Measurements from ENCODE around the gene SKA1. TPM values are rescaled to one million over a fixed set of nuclear protein-coding genes. Genes with fewer than 3 reads are reported as not detected.

The SKA1 gene
- 22.6 TPM for polyA plus RNA-seq (2013, experiment 1 of 2; ENCODE audit: insufficient read length)
- polyA plus RNA-seq (2013, experiment 2 of 2; ENCODE audit: insufficient read length): 2.1 TPM

- peak; percentile 92 for DNase-seq
Measured at GRCh38 chr18:50374753-50375391, at the start of gene SKA1. Gene SKA1 (plus strand): TSS chr18:50375046. CDS start chr18:50375831, 785 bp downstream.

GRCh38 chr18:50327983-50328382 is 46.9 kb upstream of the SKA1 start:
- DNase-seq: no peak

GRCh38 chr18:50330176-50330575 is 44.7 kb upstream of the SKA1 start:
- no peak for DNase-seq

GRCh38 chr18:50331691-50332090 is 43.2 kb upstream of the SKA1 start:
- no peak for DNase-seq

- no peak for DNase-seq
Measured at GRCh38 chr18:50334546-50335152, 40.2 kb upstream of the SKA1 start.

- DNase-seq: no peak
Measured at GRCh38 chr18:50338122-50338521, 36.7 kb upstream of the SKA1 start.

- DNase-seq: no peak
Measured at GRCh38 chr18:50338715-50339114, 36.1 kb upstream of the SKA1 start.

- no peak for DNase-seq
Measured at GRCh38 chr18:50340078-50340477, 34.8 kb upstream of the SKA1 start.

GRCh38 chr18:50341443-50341842 is 33.4 kb upstream of the SKA1 start:
- DNase-seq: no peak

- no peak for DNase-seq
Measured at GRCh38 chr18:50350699-50351098, 24.1 kb upstream of the SKA1 start.

- peak; percentile 16 for DNase-seq
Measured at GRCh38 chr18:50356036-50356945, 18.6 kb upstream of the SKA1 start.

- no peak for DNase-seq
Measured at GRCh38 chr18:50358844-50359243, 16.0 kb upstream of the SKA1 start.

GRCh38 chr18:50359806-50360205 is 15.0 kb upstream of the SKA1 start:
- DNase-seq: no peak

GRCh38 chr18:50360611-50361010 is 14.2 kb upstream of the SKA1 start:
- DNase-seq: no peak

GRCh38 chr18:50369672-50370071 is 5.2 kb upstream of the SKA1 start:
- DNase-seq: no peak

GRCh38 chr18:50372743-50373142 is 2.1 kb upstream of the SKA1 start:
- no peak for DNase-seq

- DNase-seq: no peak
Measured at GRCh38 chr18:50373561-50374219, 1.2 kb upstream of the SKA1 start.

- DNase-seq: no peak
Measured at GRCh38 chr18:50374220-50374752, 560 bp upstream of the SKA1 start.

- no peak for DNase-seq
Measured at GRCh38 chr18:50377061-50377798, 2.4 kb downstream of the SKA1 start.

- DNase-seq: no peak
Measured at GRCh38 chr18:50388988-50389387, 14.1 kb downstream of the SKA1 start.

GRCh38 chr18:50393802-50394201 is 19.0 kb downstream of the SKA1 start:
- no peak for DNase-seq

GRCh38 chr18:50395093-50395492 is 20.2 kb downstream of the SKA1 start:
- DNase-seq: no peak

Measured in fibroblast of skin of back (primary cell).